Smooth muscle cell (in vitro differentiated cells): ENCODE measurements around the gene SEMA5A. TPM values are rescaled to one million over a fixed set of nuclear protein-coding genes. Genes with fewer than 3 reads are reported as not detected.

Source experiments
- DNase-seq: peaks from one replicate; lab custom pipeline; 2025; ENCODE audit not compliant: unreplicated experiment; lab: John Stamatoyannopoulos, UW
- H2AFZ ChIP-seq: fragments of 200-600 bp; sonication (generic); 2 replicates; pipeline ENCODE4 v1.6.0; 2016; ENCODE audit warnings: antibody characterized with exemption, low read depth, mild to moderate bottlenecking
- H3F3A ChIP-seq: fragments of 200-600 bp; sonication (generic); 2 replicates; pipeline ENCODE4 v1.6.0; 2017; ENCODE audit warnings: antibody characterized with exemption, low read depth
- H3K27ac ChIP-seq: fragments of 200-600 bp; sonication (generic); 2 replicates; pipeline ENCODE4 v1.5.1; 2016; ENCODE audit warnings: low read depth, mild to moderate bottlenecking
- H3K27me3 ChIP-seq: fragments of 200-600 bp; sonication (generic); 2 replicates; pipeline ENCODE4 v1.6.1; 2016; ENCODE audit warnings: low read depth, mild to moderate bottlenecking
- H3K36me3 ChIP-seq: fragments of 200-600 bp; sonication (generic); 2 replicates; pipeline ENCODE4 v1.5.1; 2016; ENCODE audit warnings: low read depth
- H3K4me1 ChIP-seq: fragments of 200-600 bp; sonication (generic); 2 replicates; pipeline ENCODE4 v1.5.1; 2016; ENCODE audit warnings: low read depth
- H3K4me2 ChIP-seq: fragments of 200-600 bp; sonication (generic); 2 replicates; pipeline ENCODE4 v1.6.0; 2016; ENCODE audit warnings: mild to moderate bottlenecking
- H3K4me3 ChIP-seq: fragments of 200-600 bp; sonication (generic); 2 replicates; pipeline ENCODE4 v1.5.1; 2016; ENCODE audit warnings: mild to moderate bottlenecking
- H3K79me2 ChIP-seq: fragments of 200-600 bp; sonication (generic); 2 replicates; pipeline ENCODE4 v1.6.0; 2016; ENCODE audit warnings: low read depth, mild to moderate bottlenecking
- H3K9ac ChIP-seq: fragments of 200-600 bp; sonication (generic); 2 replicates; pipeline ENCODE4 v1.6.0; 2016; ENCODE audit warnings: low read depth
- H3K9me3 ChIP-seq: fragments of 200-600 bp; sonication (generic); replicated peaks from 2 replicates; pipeline ENCODE4 v1.5.1; 2016; ENCODE audit warnings: low read depth
- H4K20me1 ChIP-seq: fragments of 200-600 bp; sonication (generic); 2 replicates; pipeline ENCODE4 v1.6.0; 2016; ENCODE audit warnings: low read depth
- WGBS: methylation state at CpG from one replicate; pipeline ENCODE4 v1.1.7; 2016; ENCODE audit warnings: low lambda C conversion rate; 5-methylcytosine and 5-hydroxymethylcytosine counted together
- polyA plus RNA-seq: library from polyadenylated mRNA; unstranded; fragments of >200 nt; fragmentation: Nextera tagmentation; extraction: Ambion mirVana; gene quantifications from 2 replicates; pipeline ENCODE4 v1.2.1, GENCODE V29; 2016
- total RNA-seq: library from RNA; depleted of rRNA; stranded (reverse); fragments of >200 nt; gene quantifications from 2 replicates; pipeline ENCODE4 v1.2.3, GENCODE V29; 2014
- TF ChIP-seq, protein P1 (sequence below): fragments of 200-600 bp; sonication (generic); IDR thresholded peaks from 2 replicates; pipeline ENCODE4 v1.5.1; 2017; ENCODE audit warnings: borderline replicate concordance, mild to moderate bottlenecking, antibody characterized with exemption; ENCODE audit not compliant: insufficient read depth, poor library complexity, severe bottlenecking

Gene SEMA5A
- total and polyA plus RNA-seq, 2 experiments from 2014 or later = 21.6 to 65.1 TPM

DNA sequence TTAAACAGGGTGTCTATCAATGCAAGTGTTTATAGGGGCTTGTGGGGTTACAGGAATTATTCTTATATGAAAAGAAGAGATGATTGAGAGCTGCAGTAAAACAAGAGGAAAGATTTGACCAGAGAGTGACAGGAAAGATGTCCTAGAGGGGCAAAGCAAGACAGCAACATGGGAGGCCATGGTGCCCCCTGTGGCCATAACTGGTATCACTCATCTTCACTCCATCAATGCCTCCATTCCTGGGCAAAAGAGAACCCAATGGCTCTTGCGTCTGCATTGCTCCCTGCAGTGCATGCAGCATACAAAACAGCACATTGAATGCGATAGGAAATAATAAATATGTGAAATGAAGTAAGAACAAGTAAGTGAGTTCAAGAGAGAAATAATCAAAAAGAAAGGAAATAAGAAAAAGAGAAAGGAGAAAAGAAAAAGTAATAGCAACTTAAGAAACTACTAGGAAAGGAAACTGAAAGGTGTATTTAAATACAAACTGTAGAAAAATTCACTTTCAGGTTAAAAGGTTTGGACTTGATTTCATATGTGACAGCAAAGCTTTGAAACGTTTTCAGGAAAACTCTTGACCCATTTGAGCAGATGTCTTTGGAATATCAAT lies 206.6 kb downstream of the SEMA5A start:
- Histone ChIP-seq H3F3A (peaks cover 17% of the 10 kb centered on the region), H3K9me3 (no peaks in the 10 kb centered on the region), H4K20me1 (no peaks in the 10 kb centered on the region), H3K36me3 (no peaks in the 10 kb centered on the region), H3K79me2 (peaks cover 33% of the 10 kb centered on the region), H3K4me1 (peaks cover 4% of the 10 kb centered on the region), H3K9ac (no peak overlapping the region), H2AFZ (no peak overlapping the region), H3K27me3 (no peaks in the 10 kb centered on the region), H3K4me2 (peak overlapping the region; percentile 61), H3K4me3 (no peak overlapping the region), H3K27ac (peak overlapping the region; percentile 62)
- DNase-seq = no peak
- TF ChIP-seq, protein P1, sequence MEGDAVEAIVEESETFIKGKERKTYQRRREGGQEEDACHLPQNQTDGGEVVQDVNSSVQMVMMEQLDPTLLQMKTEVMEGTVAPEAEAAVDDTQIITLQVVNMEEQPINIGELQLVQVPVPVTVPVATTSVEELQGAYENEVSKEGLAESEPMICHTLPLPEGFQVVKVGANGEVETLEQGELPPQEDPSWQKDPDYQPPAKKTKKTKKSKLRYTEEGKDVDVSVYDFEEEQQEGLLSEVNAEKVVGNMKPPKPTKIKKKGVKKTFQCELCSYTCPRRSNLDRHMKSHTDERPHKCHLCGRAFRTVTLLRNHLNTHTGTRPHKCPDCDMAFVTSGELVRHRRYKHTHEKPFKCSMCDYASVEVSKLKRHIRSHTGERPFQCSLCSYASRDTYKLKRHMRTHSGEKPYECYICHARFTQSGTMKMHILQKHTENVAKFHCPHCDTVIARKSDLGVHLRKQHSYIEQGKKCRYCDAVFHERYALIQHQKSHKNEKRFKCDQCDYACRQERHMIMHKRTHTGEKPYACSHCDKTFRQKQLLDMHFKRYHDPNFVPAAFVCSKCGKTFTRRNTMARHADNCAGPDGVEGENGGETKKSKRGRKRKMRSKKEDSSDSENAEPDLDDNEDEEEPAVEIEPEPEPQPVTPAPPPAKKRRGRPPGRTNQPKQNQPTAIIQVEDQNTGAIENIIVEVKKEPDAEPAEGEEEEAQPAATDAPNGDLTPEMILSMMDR = peak; percentile 52
- 98% methylated on average over 3 of the region's 3 CpGs for WGBS

DNA sequence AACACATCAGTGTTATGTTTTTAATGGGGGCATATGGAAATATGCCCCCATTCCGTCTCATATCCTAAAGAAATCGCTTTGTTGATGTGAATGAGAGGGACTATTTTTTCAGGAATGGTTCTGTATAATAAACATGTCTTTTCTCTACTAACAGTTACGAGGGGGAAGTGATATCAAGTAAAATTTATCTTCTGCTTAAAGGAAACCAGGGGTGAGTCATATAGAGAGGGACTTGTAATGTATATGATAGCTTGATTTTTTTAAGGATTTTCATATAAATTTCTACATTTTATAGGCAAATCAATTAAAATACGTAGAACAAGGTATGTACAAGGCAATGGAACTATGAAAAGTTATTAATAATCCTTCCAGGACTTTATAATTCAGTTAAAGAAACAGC lies 207.1 kb downstream of the SEMA5A start:
- TF ChIP-seq, protein P1 = no peak
- H3K4me2 ChIP-seq = peak overlapping the region; percentile 61
- 44% methylated on average over 4 of the region's 4 CpGs for WGBS

DNA sequence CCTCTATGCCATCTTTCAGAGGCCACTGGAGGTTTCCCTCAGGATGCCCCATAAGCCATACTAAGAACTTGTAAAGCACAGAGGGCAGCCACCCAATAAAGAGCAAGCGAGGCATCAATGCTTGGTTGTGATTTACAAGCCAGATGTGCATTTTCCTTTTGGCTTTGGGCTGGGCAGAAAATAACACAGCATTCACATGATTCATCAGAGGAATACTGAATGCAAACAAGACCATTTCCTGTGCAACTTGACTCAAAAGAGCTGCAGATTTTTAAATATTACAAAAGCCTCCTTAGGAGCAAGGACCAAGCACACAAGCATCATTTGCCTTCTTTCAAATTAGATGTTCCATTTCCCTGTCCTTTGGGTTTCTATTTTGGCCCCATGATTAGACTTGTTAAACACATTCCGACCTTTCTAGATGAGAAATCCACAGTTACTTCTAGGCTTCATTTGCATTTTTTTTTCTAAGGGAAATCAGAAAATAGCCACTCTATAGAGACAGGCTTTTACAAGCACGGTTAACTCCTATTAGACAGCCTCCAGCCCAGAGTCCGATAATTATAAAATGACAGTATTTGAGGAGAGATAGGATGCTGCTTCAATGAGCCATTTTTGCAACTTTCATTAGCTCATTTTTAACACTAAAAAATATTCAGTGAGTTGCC lies 207.8 kb downstream of the SEMA5A start:
- TF ChIP-seq, protein P1 = no peak
- 47% methylated on average over 4 of the region's 4 CpGs for WGBS
- no peaks in the 10 kb centered on the region for H3K36me3 ChIP-seq
- peaks cover 17% of the 10 kb centered on the region for H3F3A ChIP-seq
- no peaks in the 10 kb centered on the region for H3K27me3 ChIP-seq
- H3K27ac ChIP-seq = peak overlapping the region; percentile 62
- peaks cover 4% of the 10 kb centered on the region for H3K4me1 ChIP-seq
- peak overlapping the region; percentile 61 for H3K4me2 ChIP-seq
- H4K20me1 ChIP-seq = no peaks in the 10 kb centered on the region
- no peak overlapping the region for H3K9ac ChIP-seq
- H3K79me2 ChIP-seq = peaks cover 33% of the 10 kb centered on the region
- no peak overlapping the region for H3K4me3 ChIP-seq
- no peaks in the 10 kb centered on the region for H3K9me3 ChIP-seq
- DNase-seq = no peak
- no peak overlapping the region for H2AFZ ChIP-seq

More for the DNA sequence above, 207.1 kb downstream of the SEMA5A start:
- peaks cover 4% of the 10 kb centered on the region for H3K4me1 ChIP-seq
- H3K27ac ChIP-seq = peak overlapping the region; percentile 62
- H3K9me3 ChIP-seq = no peaks in the 10 kb centered on the region
- H4K20me1 ChIP-seq = no peaks in the 10 kb centered on the region
- H3K27me3 ChIP-seq = no peaks in the 10 kb centered on the region
- DNase-seq = no peak
- no peak overlapping the region for H2AFZ ChIP-seq
- no peaks in the 10 kb centered on the region for H3K36me3 ChIP-seq
- peaks cover 33% of the 10 kb centered on the region for H3K79me2 ChIP-seq
- no peak overlapping the region for H3K4me3 ChIP-seq
- peaks cover 17% of the 10 kb centered on the region for H3F3A ChIP-seq
- H3K9ac ChIP-seq = no peak overlapping the region
